ENCODE data around the gene KCNMA1.

GRCh38 chr10:77226020-77226419 is 411.6 kb downstream of the KCNMA1 start:
- TF ChIP-seq POLR2A (IDR thresholded peaks at IDR 0.05): no peak
- TF ChIP-seq, protein P1, sequence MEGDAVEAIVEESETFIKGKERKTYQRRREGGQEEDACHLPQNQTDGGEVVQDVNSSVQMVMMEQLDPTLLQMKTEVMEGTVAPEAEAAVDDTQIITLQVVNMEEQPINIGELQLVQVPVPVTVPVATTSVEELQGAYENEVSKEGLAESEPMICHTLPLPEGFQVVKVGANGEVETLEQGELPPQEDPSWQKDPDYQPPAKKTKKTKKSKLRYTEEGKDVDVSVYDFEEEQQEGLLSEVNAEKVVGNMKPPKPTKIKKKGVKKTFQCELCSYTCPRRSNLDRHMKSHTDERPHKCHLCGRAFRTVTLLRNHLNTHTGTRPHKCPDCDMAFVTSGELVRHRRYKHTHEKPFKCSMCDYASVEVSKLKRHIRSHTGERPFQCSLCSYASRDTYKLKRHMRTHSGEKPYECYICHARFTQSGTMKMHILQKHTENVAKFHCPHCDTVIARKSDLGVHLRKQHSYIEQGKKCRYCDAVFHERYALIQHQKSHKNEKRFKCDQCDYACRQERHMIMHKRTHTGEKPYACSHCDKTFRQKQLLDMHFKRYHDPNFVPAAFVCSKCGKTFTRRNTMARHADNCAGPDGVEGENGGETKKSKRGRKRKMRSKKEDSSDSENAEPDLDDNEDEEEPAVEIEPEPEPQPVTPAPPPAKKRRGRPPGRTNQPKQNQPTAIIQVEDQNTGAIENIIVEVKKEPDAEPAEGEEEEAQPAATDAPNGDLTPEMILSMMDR (IDR thresholded peaks at IDR 0.05): no peak
